SU-DHL-6 (cell line): Measurements from ENCODE around the gene INSR.

Source experiments
- H2AFZ ChIP-seq: fragments of 200-600 bp; sonication (generic); 2 replicates; pipeline ENCODE4 v1.6.1; 2014; ENCODE audit warnings: low read depth, mild to moderate bottlenecking, moderate library complexity, mixed read lengths, antibody characterized with exemption, low read length; ENCODE audit not compliant: severe bottlenecking
- H3F3A ChIP-seq: fragments of 200-600 bp; shearing (Covaris generic); 2 replicates; pipeline ENCODE4 v1.6.0; 2016; ENCODE audit warnings: antibody characterized with exemption, mild to moderate bottlenecking; ENCODE audit not compliant: insufficient read depth
- H3K27ac ChIP-seq: fragments of 200-600 bp; sonication (generic); 2 replicates; pipeline ENCODE4 v1.5.1; 2016; ENCODE audit warnings: low read depth, mild to moderate bottlenecking, low read length, moderate library complexity, mixed read lengths
- H3K27me3 ChIP-seq: fragments of 200-600 bp; sonication (generic), shearing (Covaris generic); 2 replicates; pipeline ENCODE4 v1.6.0; 2014; ENCODE audit warnings: mild to moderate bottlenecking, low read length
- H3K36me3 ChIP-seq: fragments of 200-600 bp; sonication (generic); 2 replicates; pipeline ENCODE4 v1.6.1; 2014; ENCODE audit warnings: mild to moderate bottlenecking, low read length, mixed read lengths
- H3K4me2 ChIP-seq: fragments of 300-600, 200-600 bp; shearing (Covaris generic), sonication (generic); 2 replicates; pipeline ENCODE4 v1.6.0; 2014; ENCODE audit warnings: low read length, low read depth, mild to moderate bottlenecking; ENCODE audit not compliant: poor library complexity, severe bottlenecking
- H3K4me3 ChIP-seq: fragments of 200-600 bp; sonication (generic); 2 replicates; pipeline ENCODE4 v1.5.1; 2014; ENCODE audit warnings: antibody characterized with exemption, low read length, mild to moderate bottlenecking, mixed read lengths; ENCODE audit not compliant: insufficient read depth, poor library complexity, severe bottlenecking
- H3K79me2 ChIP-seq: fragments of 200-600 bp; sonication (generic); 2 replicates; pipeline ENCODE4 v1.6.1; 2014; ENCODE audit warnings: mild to moderate bottlenecking, low read length, moderate library complexity; ENCODE audit not compliant: insufficient read depth
- H3K9ac ChIP-seq: fragments of 200-600 bp; sonication (generic); 2 replicates; pipeline ENCODE4 v1.7.0; 2014; ENCODE audit warnings: mild to moderate bottlenecking, low read length
- H3K9me2 ChIP-seq: fragments of 200-600 bp; sonication (generic); replicated peaks from 2 replicates; pipeline ENCODE4 v1.6.1; 2014; ENCODE audit warnings: low read length; ENCODE audit not compliant: insufficient read depth
- H3K9me3 ChIP-seq: fragments of 200-600 bp; sonication (generic); 2 replicates; pipeline ENCODE4 v1.6.1; 2014; ENCODE audit warnings: low read length, mixed read lengths; ENCODE audit not compliant: insufficient read depth
- H4K20me1 ChIP-seq: fragments of 200-600 bp; sonication (generic); 2 replicates; pipeline ENCODE4 v1.6.1; 2014; ENCODE audit warnings: low read depth, mild to moderate bottlenecking, antibody characterized with exemption, low read length, moderate library complexity, mixed read lengths
- EZH2phosphoT487 ChIP-seq: fragments of 200-600 bp; sonication (generic), shearing (Covaris generic); conservative IDR thresholded peaks from 2 replicates; pipeline ENCODE4 v1.6.1; 2018; ENCODE audit warnings: mild to moderate bottlenecking, antibody characterized with exemption, low read length, moderate library complexity, mixed read lengths
- TF ChIP-seq, protein P1 (sequence below): fragments of 200-600 bp; sonication (generic); IDR thresholded peaks from one replicate; pipeline ENCODE4 v1.5.1; 2017; ENCODE audit warnings: antibody characterized with exemption, mild to moderate bottlenecking, low read length, moderate library complexity; ENCODE audit not compliant: insufficient read depth, poor library complexity, severe bottlenecking

Gene INSR

GRCh38 chr19:7122701-7123100 is 171.5 kb downstream of the INSR start:
- H4K20me1 ChIP-seq: no peaks in the 10 kb centered on the region
- H2AFZ ChIP-seq: no peak overlapping the region
- no peak overlapping the region for H3K4me2 ChIP-seq
- no peak overlapping the region for H3K4me3 ChIP-seq
- no peaks in the 10 kb centered on the region for H3K79me2 ChIP-seq
- TF ChIP-seq, protein P1, sequence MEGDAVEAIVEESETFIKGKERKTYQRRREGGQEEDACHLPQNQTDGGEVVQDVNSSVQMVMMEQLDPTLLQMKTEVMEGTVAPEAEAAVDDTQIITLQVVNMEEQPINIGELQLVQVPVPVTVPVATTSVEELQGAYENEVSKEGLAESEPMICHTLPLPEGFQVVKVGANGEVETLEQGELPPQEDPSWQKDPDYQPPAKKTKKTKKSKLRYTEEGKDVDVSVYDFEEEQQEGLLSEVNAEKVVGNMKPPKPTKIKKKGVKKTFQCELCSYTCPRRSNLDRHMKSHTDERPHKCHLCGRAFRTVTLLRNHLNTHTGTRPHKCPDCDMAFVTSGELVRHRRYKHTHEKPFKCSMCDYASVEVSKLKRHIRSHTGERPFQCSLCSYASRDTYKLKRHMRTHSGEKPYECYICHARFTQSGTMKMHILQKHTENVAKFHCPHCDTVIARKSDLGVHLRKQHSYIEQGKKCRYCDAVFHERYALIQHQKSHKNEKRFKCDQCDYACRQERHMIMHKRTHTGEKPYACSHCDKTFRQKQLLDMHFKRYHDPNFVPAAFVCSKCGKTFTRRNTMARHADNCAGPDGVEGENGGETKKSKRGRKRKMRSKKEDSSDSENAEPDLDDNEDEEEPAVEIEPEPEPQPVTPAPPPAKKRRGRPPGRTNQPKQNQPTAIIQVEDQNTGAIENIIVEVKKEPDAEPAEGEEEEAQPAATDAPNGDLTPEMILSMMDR: no peak
- TF ChIP-seq EZH2phosphoT487: no peak
- H3K27ac ChIP-seq: no peak overlapping the region
- no peak overlapping the region for H3K9ac ChIP-seq
- no peaks in the 10 kb centered on the region for H3F3A ChIP-seq
- H3K9me3 ChIP-seq: no peaks in the 10 kb centered on the region
- H3K9me2 ChIP-seq: no peaks in the 10 kb centered on the region
- no peaks in the 10 kb centered on the region for H3K27me3 ChIP-seq
- peaks cover 27% of the 10 kb centered on the region for H3K36me3 ChIP-seq

- Histone ChIP-seq H3K27ac (no peak overlapping the region), H3K9me2 (no peaks in the 10 kb centered on the region), H2AFZ (no peak overlapping the region), H3K4me3 (no peak overlapping the region), H3K27me3 (no peaks in the 10 kb centered on the region), H3K9me3 (no peaks in the 10 kb centered on the region), H3K79me2 (no peaks in the 10 kb centered on the region), H4K20me1 (no peaks in the 10 kb centered on the region), H3K36me3 (peaks cover 13% of the 10 kb centered on the region; the same call in 1 of the 2 replicates), H3K4me2 (no peak overlapping the region), H3F3A (no peaks in the 10 kb centered on the region), H3K9ac (no peak overlapping the region)
- TF ChIP-seq, protein P1: no peak
- no peak for TF ChIP-seq EZH2phosphoT487
Observed at GRCh38 chr19:7120499-7120898, 173.7 kb downstream of the INSR start.

- H3F3A ChIP-seq: 0 out of 2 replicates have a peak, but pooled peaks cover 2% of the 10 kb centered on the region
- H3K9ac ChIP-seq: no peak overlapping the region
- no peak overlapping the region for H2AFZ ChIP-seq
- H3K9me3 ChIP-seq: no peaks in the 10 kb centered on the region
- H3K4me3 ChIP-seq: no peak overlapping the region
- no peaks in the 10 kb centered on the region for H3K27me3 ChIP-seq
- H3K4me2 ChIP-seq: no peak overlapping the region
- no peak for TF ChIP-seq EZH2phosphoT487
- TF ChIP-seq, protein P1: no peak
- no peak overlapping the region for H3K27ac ChIP-seq
- H3K36me3 ChIP-seq: peaks cover 13% of the 10 kb centered on the region; the same call in 1 of the 2 replicates
- no peaks in the 10 kb centered on the region for H3K79me2 ChIP-seq
- H3K9me2 ChIP-seq: no peaks in the 10 kb centered on the region
- no peaks in the 10 kb centered on the region for H4K20me1 ChIP-seq
Observed at GRCh38 chr19:7119582-7119981, 174.6 kb downstream of the INSR start.

GRCh38 chr19:7117248-7117647 is 177.0 kb downstream of the INSR start:
- Histone ChIP-seq H3F3A (0 out of 2 replicates have a peak, but pooled peaks cover 4% of the 10 kb centered on the region), H3K27ac (no peak overlapping the region)

More at GRCh38 chr19:7117248-7117647, 177.0 kb downstream of the INSR start:
- peaks cover 13% of the 10 kb centered on the region; the same call in 1 of the 2 replicates for H3K36me3 ChIP-seq
- no peak overlapping the region for H2AFZ ChIP-seq
- no peaks in the 10 kb centered on the region for H3K27me3 ChIP-seq
- TF ChIP-seq EZH2phosphoT487: no peak
- TF ChIP-seq, protein P1: no peak
- H3K4me2 ChIP-seq: no peak overlapping the region
- no peaks in the 10 kb centered on the region for H3K79me2 ChIP-seq
- no peak overlapping the region for H3K9ac ChIP-seq
- H3K9me3 ChIP-seq: no peaks in the 10 kb centered on the region
- H3K9me2 ChIP-seq: no peaks in the 10 kb centered on the region
- H3K4me3 ChIP-seq: no peak overlapping the region
- no peaks in the 10 kb centered on the region for H4K20me1 ChIP-seq
